Small intestine (tissue), 4 donors: Measurements from ENCODE around the gene AQP12A. TPM values are rescaled to one million over a fixed set of nuclear protein-coding genes. Genes with fewer than 3 reads are reported as not detected.

Experiments
- polyA plus RNA-seq, 4 donors: library from polyadenylated mRNA; stranded (reverse) in 3 of 4; unstranded in 1 of 4; fragments of 200-250 nt in 3 of 4; fragments of 120-200 nt in 1 of 4; gene quantifications; one replicate each; pipeline versions ENCODE4 v1.2.1 to v1.2.3, GENCODE V29; 2013
- donor health status: healthy with polysubstance abuse.
- donor health status: Bipolar disorder and iron deficiency.
- donor health status: healthy.

Gene AQP12A
- polyA plus RNA-seq, 4 donors: 1.2 to 4.6 (median 3.4) TPM; not detected in 1

Other genes starting within 250 kb of the AQP12A start
- 10 to 100 TPM in 1 of 4 donors, 1 to 10 TPM in 3; 3.4 to 13.0 (median 5.9) TPM for gene ANKMY1, start 133.9 kb upstream of the AQP12A start, polyA plus RNA-seq
- gene DUSP28, start 131.5 kb upstream of the AQP12A start, polyA plus RNA-seq: 1 to 10 TPM; 1.8 to 7.9 (median 5.0) TPM
- 100 to 1,000 TPM in 3 of 4 donors, 10 to 100 TPM in 1; 63.6 to 149 (median 115) TPM for gene RNPEPL1, start 123.4 kb upstream of the AQP12A start, polyA plus RNA-seq
- 10 to 100 TPM; 19.7 to 33.8 (median 32.1) TPM for gene CAPN10, start 105.1 kb upstream of the AQP12A start, polyA plus RNA-seq
- 100 to 1,000 TPM in 3 of 4 donors, 10 to 100 TPM in 1; 75.5 to 367 (median 233) TPM for gene GPR35, start 66.4 kb upstream of the AQP12A start, polyA plus RNA-seq
- gene AQP12B, start 9.0 kb upstream of the AQP12A start, polyA plus RNA-seq: 10 to 100 TPM in 1 of 4 donors, 1 to 10 TPM in 1, not detected in 2; 1.3 to 11.5 TPM
- gene KIF1A, start 128.4 kb downstream of the AQP12A start, polyA plus RNA-seq: 1 to 10 TPM in 2 of 4 donors, under 1 TPM in 2; 0.27 to 7.7 (median 1.9) TPM
- 1 to 10 TPM in 1 of 4 donors, under 1 TPM in 3; 0.27 to 1.8 (median 0.71) TPM for gene AGXT, start 177.0 kb downstream of the AQP12A start, polyA plus RNA-seq
- gene MAB21L4, start 204.3 kb downstream of the AQP12A start, polyA plus RNA-seq: 10 to 100 TPM in 2 of 4 donors, 1 to 10 TPM in 2; 3.8 to 29.3 (median 9.1) TPM
- gene CROCC2, start 214.5 kb downstream of the AQP12A start, polyA plus RNA-seq: under 1 TPM in 2 of 4 donors, not detected in 2; 0.13 to 0.18 TPM